ENCODE data around the gene APCDD1.
"Not testable (repeated sequence)": the region's sequence is repeated elsewhere in the genome, so short reads cannot be mapped to it uniquely, and the experiment has no call there.

The APCDD1 gene

DNA sequence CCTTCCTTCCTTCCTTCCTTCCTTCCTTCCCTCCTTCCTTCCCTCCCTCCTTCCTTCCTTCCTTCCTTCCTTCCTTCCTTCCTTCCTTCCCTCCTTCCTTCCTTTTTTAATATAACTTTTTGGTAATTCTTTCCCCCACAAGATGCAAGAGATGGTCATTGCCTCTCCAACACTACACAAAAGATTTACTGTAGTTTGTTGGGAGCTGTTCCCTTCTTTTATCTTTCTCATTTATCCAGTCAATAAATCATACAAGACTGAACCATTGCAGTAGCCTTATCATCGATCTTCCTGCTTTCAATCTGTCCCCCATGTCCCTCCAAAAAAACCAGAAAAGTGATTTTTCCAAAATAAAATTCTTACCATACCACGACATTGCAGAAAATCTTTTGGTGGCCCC lies 8.2 kb downstream of the APCDD1 start:
- no peak overlapping the region for H3K27ac ChIP-seq
- H3K27me3 ChIP-seq, result peaks cover 38% of the 10 kb centered on the region
- H3K4me1 ChIP-seq (ENCODE audit: control insufficient read depth in 1 of 2, insufficient read depth in 1 of 2, low read depth in 1 of 2, low read length in 1 of 2), result no peaks in the 10 kb centered on the region
- no peaks in the 10 kb centered on the region for H3K36me3 ChIP-seq
- TF ChIP-seq, protein P1, sequence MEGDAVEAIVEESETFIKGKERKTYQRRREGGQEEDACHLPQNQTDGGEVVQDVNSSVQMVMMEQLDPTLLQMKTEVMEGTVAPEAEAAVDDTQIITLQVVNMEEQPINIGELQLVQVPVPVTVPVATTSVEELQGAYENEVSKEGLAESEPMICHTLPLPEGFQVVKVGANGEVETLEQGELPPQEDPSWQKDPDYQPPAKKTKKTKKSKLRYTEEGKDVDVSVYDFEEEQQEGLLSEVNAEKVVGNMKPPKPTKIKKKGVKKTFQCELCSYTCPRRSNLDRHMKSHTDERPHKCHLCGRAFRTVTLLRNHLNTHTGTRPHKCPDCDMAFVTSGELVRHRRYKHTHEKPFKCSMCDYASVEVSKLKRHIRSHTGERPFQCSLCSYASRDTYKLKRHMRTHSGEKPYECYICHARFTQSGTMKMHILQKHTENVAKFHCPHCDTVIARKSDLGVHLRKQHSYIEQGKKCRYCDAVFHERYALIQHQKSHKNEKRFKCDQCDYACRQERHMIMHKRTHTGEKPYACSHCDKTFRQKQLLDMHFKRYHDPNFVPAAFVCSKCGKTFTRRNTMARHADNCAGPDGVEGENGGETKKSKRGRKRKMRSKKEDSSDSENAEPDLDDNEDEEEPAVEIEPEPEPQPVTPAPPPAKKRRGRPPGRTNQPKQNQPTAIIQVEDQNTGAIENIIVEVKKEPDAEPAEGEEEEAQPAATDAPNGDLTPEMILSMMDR (IDR thresholded peaks at IDR 0.05), result no peak
- no peaks in the 10 kb centered on the region for H3K9me3 ChIP-seq
- no peak overlapping the region for H3K4me3 ChIP-seq (ENCODE audit: low read depth in 1 of 2, low read length in 1 of 2)

DNA sequence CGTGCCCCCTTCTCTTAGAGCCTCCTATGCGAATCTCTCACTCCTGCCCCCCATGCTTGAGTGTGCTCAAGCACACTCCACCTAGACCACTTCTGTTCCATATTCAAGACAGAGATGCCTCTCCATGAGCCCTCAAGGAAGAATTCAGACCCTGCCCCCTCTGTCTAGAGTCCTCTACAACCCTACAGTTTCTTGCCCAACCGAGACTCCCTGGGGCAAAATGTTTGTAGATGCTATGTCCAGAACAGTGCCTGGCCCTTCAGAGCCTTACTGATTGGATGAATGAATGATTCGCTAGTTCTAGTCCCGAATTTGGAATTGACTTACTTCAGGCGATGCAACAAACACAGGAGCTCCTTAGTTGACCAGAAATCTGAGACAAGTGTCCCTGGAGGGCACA lies 8.7 kb downstream of the APCDD1 start:
- no peaks in the 10 kb centered on the region for H3K4me1 ChIP-seq (ENCODE audit: control insufficient read depth in 1 of 2, insufficient read depth in 1 of 2, low read depth in 1 of 2, low read length in 1 of 2)
- H3K4me3 ChIP-seq (ENCODE audit: low read depth in 1 of 2, low read length in 1 of 2), result no peak overlapping the region
- peaks cover 38% of the 10 kb centered on the region for H3K27me3 ChIP-seq
- no peaks in the 10 kb centered on the region for H3K36me3 ChIP-seq
- TF ChIP-seq, protein P1 (IDR thresholded peaks at IDR 0.05), result no peak
- no peaks in the 10 kb centered on the region for H3K9me3 ChIP-seq
- no peak overlapping the region for H3K27ac ChIP-seq

DNA sequence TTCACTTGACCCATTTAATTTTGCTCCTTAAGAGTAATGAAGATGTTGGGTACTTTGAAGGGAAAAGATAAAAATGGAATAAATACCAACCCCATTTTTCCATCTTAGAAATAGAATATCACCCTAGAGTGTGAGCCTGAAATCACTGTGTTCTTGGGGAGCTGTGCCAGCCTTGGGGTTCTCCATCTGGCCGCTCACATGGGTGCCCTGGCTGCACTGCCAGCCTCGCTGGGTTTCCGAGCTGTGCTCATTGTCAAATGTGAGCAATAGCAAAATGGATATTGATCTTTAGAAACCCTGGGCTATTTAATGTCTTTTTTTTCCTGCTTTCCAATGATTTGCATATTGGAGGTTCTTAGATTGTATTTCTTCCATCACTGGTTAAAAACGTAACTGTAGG lies 9.3 kb downstream of the APCDD1 start:
- Histone ChIP-seq H3K4me1 (ENCODE audit: control insufficient read depth in 1 of 2, insufficient read depth in 1 of 2, low read depth in 1 of 2, low read length in 1 of 2) (no peaks in the 10 kb centered on the region), H3K4me3 (ENCODE audit: low read depth in 1 of 2, low read length in 1 of 2) (no peak overlapping the region), H3K9me3 (no peaks in the 10 kb centered on the region), H3K27me3 (peaks cover 36% of the 10 kb centered on the region), H3K27ac (no peak overlapping the region), H3K36me3 (no peaks in the 10 kb centered on the region)
- TF ChIP-seq, protein P1 (IDR thresholded peaks at IDR 0.05), result no peak

DNA sequence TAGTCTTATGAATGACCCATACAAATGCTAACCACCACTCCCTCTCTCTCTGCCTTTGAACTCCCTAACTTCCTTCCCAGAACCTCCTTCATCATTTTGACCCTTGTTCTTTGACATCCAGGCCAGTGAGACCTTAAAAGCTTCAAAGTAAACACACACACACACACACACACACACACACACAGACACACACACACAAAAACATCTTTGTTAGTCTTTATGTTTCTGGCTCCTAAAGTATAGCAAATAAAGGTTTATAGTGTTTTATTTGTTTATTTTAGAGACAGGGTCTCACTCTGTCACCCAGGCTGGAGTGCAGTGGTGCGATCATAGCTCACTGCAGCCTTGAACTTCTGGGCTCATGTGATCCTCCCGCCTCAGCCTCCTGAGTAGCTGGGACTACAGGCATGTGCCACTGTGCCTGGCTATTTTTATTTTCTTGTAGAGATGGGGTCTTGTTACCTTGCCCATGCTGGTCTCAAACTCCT lies 9.8 kb downstream of the APCDD1 start:
- H3K9me3 ChIP-seq; H3K27ac ChIP-seq; H3K36me3 ChIP-seq; H3K4me3 ChIP-seq (ENCODE audit: low read depth in 1 of 2, low read length in 1 of 2); H3K4me1 ChIP-seq (ENCODE audit: control insufficient read depth in 1 of 2, insufficient read depth in 1 of 2, low read depth in 1 of 2, low read length in 1 of 2): not testable (repeated sequence)
- H3K27me3 ChIP-seq, result peaks cover 32% of the 10 kb centered on the region

DNA sequence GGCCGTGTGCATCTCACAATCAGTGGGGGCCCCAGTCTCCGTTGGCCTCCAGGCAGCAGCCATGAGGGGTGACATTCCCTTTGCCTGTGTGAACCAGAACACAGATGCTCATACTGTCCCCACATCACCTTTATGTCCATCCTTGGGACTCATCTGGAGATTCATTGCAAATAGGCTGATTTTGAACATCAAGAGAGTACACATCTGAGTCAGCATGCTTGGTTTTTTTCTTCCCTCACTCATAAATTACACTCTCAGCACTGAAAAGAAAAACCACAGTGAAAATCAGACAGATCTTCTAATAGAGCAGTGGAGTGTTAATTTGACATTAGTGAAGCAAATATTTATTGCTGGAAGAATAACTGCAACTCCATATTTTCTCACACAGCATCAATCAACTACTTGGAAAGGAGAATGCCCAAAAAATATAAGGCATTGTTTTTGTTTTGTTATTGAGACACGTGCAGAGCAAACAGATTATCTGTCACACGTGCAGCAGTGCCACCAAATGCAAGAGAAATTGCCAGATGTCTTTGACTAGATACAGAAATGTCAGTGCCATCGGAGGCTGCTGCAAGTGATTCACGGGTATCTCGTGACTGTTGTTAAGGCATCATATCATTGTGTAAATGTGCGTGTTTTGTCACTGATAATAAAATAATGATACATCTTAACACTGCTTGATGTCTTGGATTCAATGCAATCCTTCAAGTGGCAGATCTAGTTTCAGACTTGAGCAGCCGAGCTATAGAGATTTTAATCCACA lies 10.9 kb downstream of the APCDD1 start:
- Histone ChIP-seq H3K4me3 (ENCODE audit: low read depth in 1 of 2, low read length in 1 of 2) (no peak overlapping the region), H3K9me3 (no peaks in the 10 kb centered on the region), H3K27me3 (peaks cover 31% of the 10 kb centered on the region), H3K36me3 (no peaks in the 10 kb centered on the region), H3K4me1 (ENCODE audit: control insufficient read depth in 1 of 2, insufficient read depth in 1 of 2, low read depth in 1 of 2, low read length in 1 of 2) (no peaks in the 10 kb centered on the region), H3K27ac (no peak overlapping the region)
- TF ChIP-seq, protein P1 (IDR thresholded peaks at IDR 0.05), result no peak

DNA sequence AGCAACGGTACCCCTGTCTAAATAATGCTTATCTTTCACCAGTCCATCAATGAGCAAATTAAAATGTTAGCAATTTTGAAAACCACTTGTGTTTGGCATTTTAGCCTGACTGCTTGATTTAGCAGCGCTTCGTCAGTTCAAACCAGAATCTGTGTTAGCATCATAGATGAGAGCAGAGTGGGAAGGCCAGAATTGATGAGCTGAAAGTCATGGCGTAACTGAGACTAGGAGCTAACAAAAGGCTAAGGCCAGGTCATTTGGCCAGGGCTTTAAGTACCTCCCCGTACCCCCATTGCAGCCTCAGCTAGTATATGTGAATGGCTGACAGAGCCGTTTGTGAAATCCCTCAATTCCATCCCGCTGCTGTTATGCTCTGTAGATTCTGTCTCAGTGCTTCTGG lies 16.0 kb downstream of the APCDD1 start:
- TF ChIP-seq, protein P1 (IDR thresholded peaks at IDR 0.05), result no peak
- no peak overlapping the region for H3K27ac ChIP-seq
- no peaks in the 10 kb centered on the region for H3K36me3 ChIP-seq
- H3K27me3 ChIP-seq, result peaks cover 36% of the 10 kb centered on the region
- no peaks in the 10 kb centered on the region for H3K9me3 ChIP-seq
- no peaks in the 10 kb centered on the region for H3K4me1 ChIP-seq (ENCODE audit: control insufficient read depth in 1 of 2, insufficient read depth in 1 of 2, low read depth in 1 of 2, low read length in 1 of 2)
- no peak overlapping the region for H3K4me3 ChIP-seq (ENCODE audit: low read depth in 1 of 2, low read length in 1 of 2)

Measured in neutrophil (primary cell).